Fibroblast of lung (primary cell): ENCODE measurements around the gene ARHGAP6. TPM values are rescaled to one million over a fixed set of nuclear protein-coding genes. Genes with fewer than 3 reads are reported as not detected.

Experiments
- DNase-seq, 2 donors: peaks; one replicate each; pipeline versions ENCODE4 v3.0.0 to v3.0.0-alpha.2; 2010; ENCODE audit warnings: low read depth in 2 of 2
- H2AFZ ChIP-seq: 2 replicates; pipeline ENCODE4 v1.5.1; 2012; ENCODE audit warnings: low read length, control low read depth, inconsistent platforms
- H3K27ac ChIP-seq: 2 replicates; pipeline ENCODE4 v1.5.1; 2011; ENCODE audit warnings: low read length, control low read depth; ENCODE audit not compliant: insufficient read depth
- H3K27me3 ChIP-seq: 2 replicates; pipeline ENCODE4 v1.5.1; 2011; ENCODE audit warnings: mild to moderate bottlenecking, low read length; ENCODE audit not compliant: control insufficient read depth, insufficient read depth
- H3K36me3 ChIP-seq: 2 replicates; pipeline ENCODE4 v1.5.1; 2011; ENCODE audit warnings: low read length; ENCODE audit not compliant: control insufficient read depth, insufficient read depth
- H3K4me1 ChIP-seq: 2 replicates; pipeline ENCODE4 v1.5.1; 2011; ENCODE audit warnings: low read length; ENCODE audit not compliant: control insufficient read depth, insufficient read depth; ENCODE audit errors: extremely low read depth
- H3K4me2 ChIP-seq: 2 replicates; pipeline ENCODE4 v1.5.1; 2011; ENCODE audit warnings: low read length, control low read depth; ENCODE audit not compliant: insufficient read depth; ENCODE audit errors: extremely low read depth
- H3K4me3 ChIP-seq, 4 experiments: fragments of 200-600 bp in 1 of 4; sonication (generic) in 1 of 4; replicated peaks in 1 of 4; 2 replicates each; pipeline ENCODE4 v1.5.1; 2011 to 2016; ENCODE audit warnings: low read length in 4 of 4, low read depth in 3 of 4, mild to moderate bottlenecking in 3 of 4, control low read depth in 2 of 4, inconsistent platforms in 1 of 4, mixed read lengths in 1 of 4; ENCODE audit not compliant: insufficient read depth in 1 of 4; ENCODE audit errors: control extremely low read depth in 1 of 4
- H3K79me2 ChIP-seq: 2 replicates; pipeline ENCODE4 v1.5.1; 2012; ENCODE audit warnings: mild to moderate bottlenecking, low read length, inconsistent platforms; ENCODE audit not compliant: control insufficient read depth, insufficient read depth
- H3K9ac ChIP-seq: 2 replicates; pipeline ENCODE4 v1.5.1; 2011; ENCODE audit warnings: mild to moderate bottlenecking, low read length, control low read depth; ENCODE audit not compliant: insufficient read depth
- H3K9me3 ChIP-seq: 2 replicates; pipeline ENCODE4 v1.5.1; 2012; ENCODE audit warnings: low read depth, low read length; ENCODE audit not compliant: control insufficient read depth, insufficient read depth
- H4K20me1 ChIP-seq: 2 replicates; pipeline ENCODE4 v1.5.1; 2011; ENCODE audit warnings: low read length; ENCODE audit not compliant: control insufficient read depth, insufficient read depth; ENCODE audit errors: extremely low read depth
- EZH2 ChIP-seq: IDR thresholded peaks from 2 replicates; pipeline ENCODE4 v1.5.1; 2012; ENCODE audit warnings: low read length, control low read depth, mild to moderate bottlenecking; ENCODE audit errors: missing control alignments
- polyA plus RNA-seq, 2 donors: library from polyadenylated mRNA; depleted of rRNA in 1 of 2; stranded (reverse) in 1 of 2; unstranded in 1 of 2; fragments of >200 nt; gene quantifications; 2 replicates each; pipeline ENCODE4 v1.2.1, GENCODE V29; 2011 to 2012; ENCODE audit warnings: missing spikeins in 1 of 2
- total RNA-seq: library from RNA; depleted of rRNA; stranded (reverse); fragments of >200 nt; gene quantifications from 2 replicates; pipeline ENCODE4 v1.2.1, GENCODE V29; 2014
- TF ChIP-seq, protein P1 (sequence below), 2 donors: IDR thresholded peaks in 1 of 2; conservative IDR thresholded peaks in 1 of 2; 1 replicate in 1 of 2; 2 replicates in 1 of 2; pipeline ENCODE4 v1.5.1; 2011 to 2012; ENCODE audit warnings: low read length in 2 of 2, control low read depth in 1 of 2, inconsistent platforms in 1 of 2, low read depth in 1 of 2, mild to moderate bottlenecking in 1 of 2

The ARHGAP6 gene
- total and polyA plus RNA-seq, 2 donors (not counting 1 experiment from before 2014, with no cell fraction given) = 5.9 to 11.7 TPM

DNA sequence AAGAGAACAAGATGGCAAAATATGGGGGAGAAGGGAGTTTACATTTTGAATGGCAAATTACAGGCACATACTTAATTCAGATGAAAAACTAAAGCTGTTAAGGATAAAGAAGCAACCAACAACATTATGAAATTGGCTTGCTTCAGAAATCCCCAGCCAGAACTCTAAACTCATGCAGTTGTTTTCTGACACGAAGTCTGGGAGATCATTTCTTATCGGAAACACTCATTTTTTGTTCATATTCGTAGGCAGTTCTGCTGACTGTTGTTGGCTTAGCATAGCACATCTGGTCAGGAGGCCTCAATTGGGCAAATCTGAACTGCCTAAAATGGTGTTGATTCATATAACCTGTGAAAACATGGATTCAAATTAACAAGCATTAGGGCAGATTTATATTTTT, 33.0 kb upstream of the ARHGAP6 start:
- Histone ChIP-seq H3K9me3 (no peaks in the 10 kb centered on the region), H4K20me1 (no peaks in the 10 kb centered on the region), H3K4me3 (no peak overlapping the region), H3K36me3 (no peaks in the 10 kb centered on the region), H3K27ac (no peak overlapping the region), H3K27me3 (no peaks in the 10 kb centered on the region), H2AFZ (no peak overlapping the region), H3K79me2 (no peaks in the 10 kb centered on the region), H3K9ac (no peak overlapping the region), H3K4me2 (no peak overlapping the region), H3K4me1 (no peaks in the 10 kb centered on the region)
- no peak for TF ChIP-seq EZH2
- TF ChIP-seq, protein P1, sequence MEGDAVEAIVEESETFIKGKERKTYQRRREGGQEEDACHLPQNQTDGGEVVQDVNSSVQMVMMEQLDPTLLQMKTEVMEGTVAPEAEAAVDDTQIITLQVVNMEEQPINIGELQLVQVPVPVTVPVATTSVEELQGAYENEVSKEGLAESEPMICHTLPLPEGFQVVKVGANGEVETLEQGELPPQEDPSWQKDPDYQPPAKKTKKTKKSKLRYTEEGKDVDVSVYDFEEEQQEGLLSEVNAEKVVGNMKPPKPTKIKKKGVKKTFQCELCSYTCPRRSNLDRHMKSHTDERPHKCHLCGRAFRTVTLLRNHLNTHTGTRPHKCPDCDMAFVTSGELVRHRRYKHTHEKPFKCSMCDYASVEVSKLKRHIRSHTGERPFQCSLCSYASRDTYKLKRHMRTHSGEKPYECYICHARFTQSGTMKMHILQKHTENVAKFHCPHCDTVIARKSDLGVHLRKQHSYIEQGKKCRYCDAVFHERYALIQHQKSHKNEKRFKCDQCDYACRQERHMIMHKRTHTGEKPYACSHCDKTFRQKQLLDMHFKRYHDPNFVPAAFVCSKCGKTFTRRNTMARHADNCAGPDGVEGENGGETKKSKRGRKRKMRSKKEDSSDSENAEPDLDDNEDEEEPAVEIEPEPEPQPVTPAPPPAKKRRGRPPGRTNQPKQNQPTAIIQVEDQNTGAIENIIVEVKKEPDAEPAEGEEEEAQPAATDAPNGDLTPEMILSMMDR (conservative IDR thresholded peaks at IDR 0.05 in 1 of 2, IDR thresholded peaks at IDR 0.05 in 1 of 2; ENCODE audit: low read depth in 1 of 2, low read length in 2 of 2) = no peak
- DNase-seq = peak in 1 of 2 donors; percentile 27

DNA sequence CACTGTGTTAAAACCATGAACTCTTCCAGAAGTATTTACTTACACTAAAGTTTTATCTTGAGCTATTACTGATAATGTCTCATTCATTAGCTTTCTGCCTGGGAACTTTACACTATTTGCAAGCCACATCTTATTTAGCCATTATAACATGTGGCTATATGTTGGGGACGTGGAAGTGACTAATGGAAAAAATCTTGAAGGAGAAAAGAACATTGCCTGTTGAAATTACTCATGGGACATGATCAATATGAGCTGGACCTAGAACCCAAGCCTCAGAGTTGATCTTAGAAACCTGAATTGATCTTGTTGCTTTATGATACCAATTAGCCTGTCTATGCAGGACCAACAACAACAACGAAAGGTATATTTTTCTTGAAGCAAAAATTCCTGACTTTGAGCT, 22.5 kb upstream of the ARHGAP6 start:
- Histone ChIP-seq H3K27me3 (no peaks in the 10 kb centered on the region), H3K9ac (no peak overlapping the region), H3K4me3 (no peak overlapping the region), H3K4me2 (no peak overlapping the region), H3K36me3 (no peaks in the 10 kb centered on the region), H4K20me1 (no peaks in the 10 kb centered on the region), H2AFZ (no peak overlapping the region), H3K4me1 (no peaks in the 10 kb centered on the region), H3K27ac (no peak overlapping the region), H3K9me3 (no peaks in the 10 kb centered on the region), H3K79me2 (no peaks in the 10 kb centered on the region)
- TF ChIP-seq, protein P1 (conservative IDR thresholded peaks at IDR 0.05 in 1 of 2, IDR thresholded peaks at IDR 0.05 in 1 of 2; ENCODE audit: low read depth in 1 of 2, low read length in 2 of 2) = no peak
- no peak for TF ChIP-seq EZH2
- no peak for DNase-seq

DNA sequence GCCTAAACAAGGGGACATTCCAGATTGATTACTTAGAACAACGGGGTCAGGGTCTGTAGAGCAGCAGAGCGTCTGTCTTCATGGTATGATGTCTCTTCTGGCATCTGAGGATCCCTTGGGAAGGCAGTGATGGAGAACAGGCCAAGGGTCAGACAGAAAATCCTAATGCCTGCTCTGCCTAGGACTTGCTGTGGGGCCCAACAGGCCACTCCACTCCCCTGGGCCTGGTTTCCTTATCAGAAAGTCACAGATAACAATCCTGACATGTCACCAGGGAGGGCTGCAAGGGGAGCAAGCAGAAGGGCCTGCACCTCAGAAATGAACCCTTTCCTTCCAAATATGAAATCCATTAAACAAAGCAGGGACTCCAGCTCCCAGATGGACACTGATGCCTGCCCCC, 21.4 kb upstream of the ARHGAP6 start:
- no peak for DNase-seq
- Histone ChIP-seq H3K27ac (no peak overlapping the region), H3K4me2 (no peak overlapping the region), H3K36me3 (no peaks in the 10 kb centered on the region), H3K9ac (no peak overlapping the region), H3K79me2 (no peaks in the 10 kb centered on the region), H2AFZ (no peak overlapping the region), H3K27me3 (no peaks in the 10 kb centered on the region), H4K20me1 (no peaks in the 10 kb centered on the region), H3K4me3 (no peak overlapping the region), H3K4me1 (no peaks in the 10 kb centered on the region), H3K9me3 (no peaks in the 10 kb centered on the region)
- TF ChIP-seq, protein P1 (conservative IDR thresholded peaks at IDR 0.05 in 1 of 2, IDR thresholded peaks at IDR 0.05 in 1 of 2; ENCODE audit: low read depth in 1 of 2, low read length in 2 of 2) = no peak
- no peak for TF ChIP-seq EZH2
